K562 (cell line): ENCODE measurements around the gene PAQR7. TPM values are rescaled to one million over a fixed set of nuclear protein-coding genes. Genes with fewer than 3 reads are reported as not detected.

ENCODE experiments used
- CHD2 ChIP-seq: IDR thresholded peaks from 2 replicates; pipeline ENCODE4 v1.6.1; 2011; ENCODE audit warnings: low read depth, low read length
- EZH2 ChIP-seq: IDR thresholded peaks from 2 replicates; pipeline ENCODE4 v1.6.1; 2012; ENCODE audit warnings: low read depth, mild to moderate bottlenecking, inconsistent platforms, low read length, borderline replicate concordance
- NFRKB ChIP-seq: fragments of 450-650 bp; IDR thresholded peaks from 2 replicates; pipeline ENCODE4 v1.6.1; 2016; ENCODE audit warnings: low read depth
- PYGO2 ChIP-seq: fragments of 450-650 bp; IDR thresholded peaks from 2 replicates; pipeline ENCODE4 v1.6.1; 2016; ENCODE audit warnings: mild to moderate bottlenecking, missing genetic modification characterization, moderate library complexity, missing compliant biosample characterization
- RBM22 ChIP-seq: fragments of 200-400 bp; formaldehyde crosslinking; IDR thresholded peaks from 2 replicates; pipeline ENCODE4 v1.6.1; 2018; ENCODE audit warnings: low read length, low read depth; ENCODE audit not compliant: poor library complexity, severe bottlenecking
- SMAD3 ChIP-seq: fragments of 450-650 bp; formaldehyde crosslinking; conservative IDR thresholded peaks from 2 replicates; pipeline ENCODE4 v1.4.0; 2020; ENCODE audit warnings: mild to moderate bottlenecking
- SMARCB1 ChIP-seq: IDR thresholded peaks from 2 replicates; pipeline ENCODE4 v1.6.1; 2011; ENCODE audit warnings: improper control_type of control experiment, low read depth; ENCODE audit not compliant: insufficient read length
- TAF7 ChIP-seq: fragments of 450-650 bp; IDR thresholded peaks from 2 replicates; pipeline ENCODE4 v1.6.1; 2016; ENCODE audit warnings: missing genetic modification characterization, missing compliant biosample characterization
- ZNF583 ChIP-seq: fragments of 250-450 bp; sonication (Bioruptor Pico); IDR thresholded peaks from 2 replicates; pipeline ENCODE4 v1.4.0; 2020
- ZNF764 ChIP-seq: fragments of 250-450 bp; sonication (Bioruptor Pico); IDR thresholded peaks from 2 replicates; pipeline ENCODE4 v1.4.0; 2020; ENCODE audit warnings: low read depth, mild to moderate bottlenecking, moderate library complexity
- polyA plus RNA-seq, 8 experiments: library from polyadenylated mRNA; depleted of rRNA in 4 of 8; stranded (reverse) in 5 of 8; unstranded in 3 of 8; fragments of >200 nt; fragmentation: Nextera tagmentation in 2 of 8; fragmentation: Illumina TruSeq in 1 of 8; extraction: Ambion mirVana in 2 of 8; extraction: Trizol in 1 of 8; gene quantifications; 2 replicates each; pipeline versions ENCODE4 v1.2.1 to v1.2.3, GENCODE V29; 2011 to 2014; ENCODE audit warnings: inconsistent platforms in 1 of 8, missing spikeins in 1 of 8
- total RNA-seq, 7 experiments: library from RNA; depleted of rRNA in 6 of 7; stranded (reverse); fragments of >200 nt in 6 of 7; fragmentation: Illumina TruSeq in 2 of 7; extraction: Trizol in 2 of 7; gene quantifications; 2 replicates each; pipeline versions ENCODE4 v1.2.1 to v1.2.3, GENCODE V29; 2011 to 2021; ENCODE audit warnings: low replicate concordance in 1 of 7
- TF ChIP-seq, protein P1 (sequence below): IDR thresholded peaks from 2 replicates; pipeline ENCODE4 v1.6.1; 2011; ENCODE audit warnings: borderline replicate concordance, low read depth, mild to moderate bottlenecking, moderate library complexity, low read length; ENCODE audit not compliant: insufficient read depth, poor library complexity, severe bottlenecking
- TF ChIP-seq, protein P2 (sequence below): sonication (generic); formaldehyde crosslinking; IDR thresholded peaks from 2 replicates; pipeline ENCODE4 v1.8.1; 2022; ENCODE audit warnings: missing genetic modification reagents
- TF ChIP-seq, protein P3 (sequence below): fragments of 250-450 bp; sonication (Bioruptor Pico); IDR thresholded peaks from 2 replicates; pipeline ENCODE4 v1.9.0; 2021; ENCODE audit warnings: mild to moderate bottlenecking, inconsistent platforms
- TF ChIP-seq, protein P4 (sequence below): fragments of 250-450 bp; sonication (Bioruptor Pico); IDR thresholded peaks from 2 replicates; pipeline ENCODE4 v1.5.0; 2021
- TF ChIP-seq, protein P5 (sequence below): fragments of 450-650 bp; formaldehyde crosslinking; IDR thresholded peaks from 2 replicates; pipeline ENCODE4 v1.4.0; 2020; ENCODE audit warnings: mild to moderate bottlenecking
- TF ChIP-seq, protein P6 (sequence below): fragments of 250-450 bp; sonication (Bioruptor Pico); IDR thresholded peaks from 2 replicates; pipeline ENCODE4 v1.4.0; 2020; ENCODE audit warnings: mild to moderate bottlenecking, moderate library complexity

The PAQR7 gene
- total and polyA plus RNA-seq, 9 of the 15 experiments (the other 6 are each of a cell fraction or from before 2014, with no cell fraction given), result 1.1 to 5.2 (median 2.6) TPM

DNA sequence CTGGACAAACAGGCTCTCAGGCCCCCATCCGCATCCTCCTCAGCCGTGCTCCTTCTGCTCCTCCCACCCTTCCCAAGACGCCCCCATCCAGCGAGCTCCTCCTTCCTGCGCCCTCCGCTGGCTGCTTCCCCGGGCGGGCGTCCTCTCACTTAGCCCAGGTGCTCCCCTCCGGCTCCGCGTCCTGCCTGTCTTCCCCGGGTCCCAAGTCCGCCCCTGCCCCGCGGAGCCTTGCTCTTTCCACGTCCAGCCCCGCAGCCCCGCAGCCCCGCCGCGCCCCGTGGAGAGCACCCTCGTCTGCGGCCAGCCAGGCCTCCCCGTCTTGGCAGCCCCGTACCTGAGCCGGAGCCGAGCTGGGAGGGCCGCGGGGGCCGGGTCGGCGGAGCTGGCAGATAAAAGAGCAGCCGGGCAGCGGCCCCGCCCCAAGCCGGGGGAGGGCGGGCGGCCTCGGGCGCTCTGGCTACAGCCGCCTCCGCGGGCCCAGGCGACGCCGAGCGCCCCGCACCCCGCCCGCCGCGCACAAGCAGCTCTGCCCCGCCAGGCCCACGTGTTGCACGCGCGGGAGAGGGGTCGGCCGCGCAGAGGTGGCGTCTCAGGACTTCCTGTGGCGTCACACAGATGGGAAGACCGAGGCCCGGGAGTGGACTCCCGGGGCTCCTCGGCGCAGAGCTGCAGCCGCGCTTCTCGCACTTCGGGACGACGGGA lies at the start of gene PAQR7 (continued):
- TF ChIP-seq, protein P1, sequence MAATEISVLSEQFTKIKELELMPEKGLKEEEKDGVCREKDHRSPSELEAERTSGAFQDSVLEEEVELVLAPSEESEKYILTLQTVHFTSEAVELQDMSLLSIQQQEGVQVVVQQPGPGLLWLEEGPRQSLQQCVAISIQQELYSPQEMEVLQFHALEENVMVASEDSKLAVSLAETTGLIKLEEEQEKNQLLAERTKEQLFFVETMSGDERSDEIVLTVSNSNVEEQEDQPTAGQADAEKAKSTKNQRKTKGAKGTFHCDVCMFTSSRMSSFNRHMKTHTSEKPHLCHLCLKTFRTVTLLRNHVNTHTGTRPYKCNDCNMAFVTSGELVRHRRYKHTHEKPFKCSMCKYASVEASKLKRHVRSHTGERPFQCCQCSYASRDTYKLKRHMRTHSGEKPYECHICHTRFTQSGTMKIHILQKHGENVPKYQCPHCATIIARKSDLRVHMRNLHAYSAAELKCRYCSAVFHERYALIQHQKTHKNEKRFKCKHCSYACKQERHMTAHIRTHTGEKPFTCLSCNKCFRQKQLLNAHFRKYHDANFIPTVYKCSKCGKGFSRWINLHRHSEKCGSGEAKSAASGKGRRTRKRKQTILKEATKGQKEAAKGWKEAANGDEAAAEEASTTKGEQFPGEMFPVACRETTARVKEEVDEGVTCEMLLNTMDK, result no peak
- TF ChIP-seq, protein P2, sequence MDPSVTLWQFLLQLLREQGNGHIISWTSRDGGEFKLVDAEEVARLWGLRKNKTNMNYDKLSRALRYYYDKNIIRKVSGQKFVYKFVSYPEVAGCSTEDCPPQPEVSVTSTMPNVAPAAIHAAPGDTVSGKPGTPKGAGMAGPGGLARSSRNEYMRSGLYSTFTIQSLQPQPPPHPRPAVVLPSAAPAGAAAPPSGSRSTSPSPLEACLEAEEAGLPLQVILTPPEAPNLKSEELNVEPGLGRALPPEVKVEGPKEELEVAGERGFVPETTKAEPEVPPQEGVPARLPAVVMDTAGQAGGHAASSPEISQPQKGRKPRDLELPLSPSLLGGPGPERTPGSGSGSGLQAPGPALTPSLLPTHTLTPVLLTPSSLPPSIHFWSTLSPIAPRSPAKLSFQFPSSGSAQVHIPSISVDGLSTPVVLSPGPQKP (CRISPR knock-in tag), result no peak
- peak; percentile 71 for TF ChIP-seq ZNF583 (CRISPR knock-in tag)
- no peak for TF ChIP-seq PYGO2
- no peak for TF ChIP-seq ZNF764 (CRISPR knock-in tag)
- TF ChIP-seq NFRKB, result 0 out of 2 replicates have a peak, but pooled peaks have one; percentile 0
- TF ChIP-seq, protein P3, sequence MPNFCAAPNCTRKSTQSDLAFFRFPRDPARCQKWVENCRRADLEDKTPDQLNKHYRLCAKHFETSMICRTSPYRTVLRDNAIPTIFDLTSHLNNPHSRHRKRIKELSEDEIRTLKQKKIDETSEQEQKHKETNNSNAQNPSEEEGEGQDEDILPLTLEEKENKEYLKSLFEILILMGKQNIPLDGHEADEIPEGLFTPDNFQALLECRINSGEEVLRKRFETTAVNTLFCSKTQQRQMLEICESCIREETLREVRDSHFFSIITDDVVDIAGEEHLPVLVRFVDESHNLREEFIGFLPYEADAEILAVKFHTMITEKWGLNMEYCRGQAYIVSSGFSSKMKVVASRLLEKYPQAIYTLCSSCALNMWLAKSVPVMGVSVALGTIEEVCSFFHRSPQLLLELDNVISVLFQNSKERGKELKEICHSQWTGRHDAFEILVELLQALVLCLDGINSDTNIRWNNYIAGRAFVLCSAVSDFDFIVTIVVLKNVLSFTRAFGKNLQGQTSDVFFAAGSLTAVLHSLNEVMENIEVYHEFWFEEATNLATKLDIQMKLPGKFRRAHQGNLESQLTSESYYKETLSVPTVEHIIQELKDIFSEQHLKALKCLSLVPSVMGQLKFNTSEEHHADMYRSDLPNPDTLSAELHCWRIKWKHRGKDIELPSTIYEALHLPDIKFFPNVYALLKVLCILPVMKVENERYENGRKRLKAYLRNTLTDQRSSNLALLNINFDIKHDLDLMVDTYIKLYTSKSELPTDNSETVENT (CRISPR knock-in tag), result peak; percentile 73
- TF ChIP-seq, protein P4, sequence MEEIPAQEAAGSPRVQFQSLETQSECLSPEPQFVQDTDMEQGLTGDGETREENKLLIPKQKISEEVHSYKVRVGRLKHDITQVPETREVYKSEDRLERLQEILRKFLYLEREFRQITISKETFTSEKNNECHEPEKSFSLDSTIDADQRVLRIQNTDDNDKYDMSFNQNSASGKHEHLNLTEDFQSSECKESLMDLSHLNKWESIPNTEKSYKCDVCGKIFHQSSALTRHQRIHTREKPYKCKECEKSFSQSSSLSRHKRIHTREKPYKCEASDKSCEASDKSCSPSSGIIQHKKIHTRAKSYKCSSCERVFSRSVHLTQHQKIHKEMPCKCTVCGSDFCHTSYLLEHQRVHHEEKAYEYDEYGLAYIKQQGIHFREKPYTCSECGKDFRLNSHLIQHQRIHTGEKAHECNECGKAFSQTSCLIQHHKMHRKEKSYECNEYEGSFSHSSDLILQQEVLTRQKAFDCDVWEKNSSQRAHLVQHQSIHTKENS, result no peak
- no peak for TF ChIP-seq RBM22
- TF ChIP-seq SMAD3, result no peak
- TF ChIP-seq, protein P5, sequence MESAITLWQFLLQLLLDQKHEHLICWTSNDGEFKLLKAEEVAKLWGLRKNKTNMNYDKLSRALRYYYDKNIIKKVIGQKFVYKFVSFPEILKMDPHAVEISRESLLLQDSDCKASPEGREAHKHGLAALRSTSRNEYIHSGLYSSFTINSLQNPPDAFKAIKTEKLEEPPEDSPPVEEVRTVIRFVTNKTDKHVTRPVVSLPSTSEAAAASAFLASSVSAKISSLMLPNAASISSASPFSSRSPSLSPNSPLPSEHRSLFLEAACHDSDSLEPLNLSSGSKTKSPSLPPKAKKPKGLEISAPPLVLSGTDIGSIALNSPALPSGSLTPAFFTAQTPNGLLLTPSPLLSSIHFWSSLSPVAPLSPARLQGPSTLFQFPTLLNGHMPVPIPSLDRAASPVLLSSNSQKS (CRISPR knock-in tag), result no peak
- no peak for TF ChIP-seq TAF7 (tag)
- TF ChIP-seq CHD2, result no peak; the same call in none of the 2 replicates
- TF ChIP-seq SMARCB1, result no peak
- no peak for TF ChIP-seq EZH2
- TF ChIP-seq, protein P6, sequence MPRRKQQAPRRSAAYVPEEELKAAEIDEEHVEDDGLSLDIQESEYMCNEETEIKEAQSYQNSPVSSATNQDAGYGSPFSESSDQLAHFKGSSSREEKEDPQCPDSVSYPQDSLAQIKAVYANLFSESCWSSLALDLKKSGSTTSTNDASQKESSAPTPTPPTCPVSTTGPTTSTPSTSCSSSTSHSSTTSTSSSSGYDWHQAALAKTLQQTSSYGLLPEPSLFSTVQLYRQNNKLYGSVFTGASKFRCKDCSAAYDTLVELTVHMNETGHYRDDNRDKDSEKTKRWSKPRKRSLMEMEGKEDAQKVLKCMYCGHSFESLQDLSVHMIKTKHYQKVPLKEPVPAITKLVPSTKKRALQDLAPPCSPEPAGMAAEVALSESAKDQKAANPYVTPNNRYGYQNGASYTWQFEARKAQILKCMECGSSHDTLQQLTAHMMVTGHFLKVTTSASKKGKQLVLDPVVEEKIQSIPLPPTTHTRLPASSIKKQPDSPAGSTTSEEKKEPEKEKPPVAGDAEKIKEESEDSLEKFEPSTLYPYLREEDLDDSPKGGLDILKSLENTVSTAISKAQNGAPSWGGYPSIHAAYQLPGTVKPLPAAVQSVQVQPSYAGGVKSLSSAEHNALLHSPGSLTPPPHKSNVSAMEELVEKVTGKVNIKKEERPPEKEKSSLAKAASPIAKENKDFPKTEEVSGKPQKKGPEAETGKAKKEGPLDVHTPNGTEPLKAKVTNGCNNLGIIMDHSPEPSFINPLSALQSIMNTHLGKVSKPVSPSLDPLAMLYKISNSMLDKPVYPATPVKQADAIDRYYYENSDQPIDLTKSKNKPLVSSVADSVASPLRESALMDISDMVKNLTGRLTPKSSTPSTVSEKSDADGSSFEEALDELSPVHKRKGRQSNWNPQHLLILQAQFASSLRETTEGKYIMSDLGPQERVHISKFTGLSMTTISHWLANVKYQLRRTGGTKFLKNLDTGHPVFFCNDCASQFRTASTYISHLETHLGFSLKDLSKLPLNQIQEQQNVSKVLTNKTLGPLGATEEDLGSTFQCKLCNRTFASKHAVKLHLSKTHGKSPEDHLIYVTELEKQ (CRISPR knock-in tag), result no peak
